GM23338 (cell line): ENCODE results near the gene DPYD. TPM values are rescaled to one million over a fixed set of nuclear protein-coding genes. Genes with fewer than 3 reads are reported as not detected.

Source experiments
- ATAC-seq: fragments of 200-7000 bp; cut with Tn5 transposase; 3 replicates; pipeline ENCODE4 v1.9.1; 2020
- DNase-seq: peaks from one replicate; pipeline ENCODE4 v3.0.0-alpha.2; 2015; ENCODE audit warnings: low spot score
- H2AFZ ChIP-seq: fragments of 200-600 bp; sonication (generic); 2 replicates; pipeline ENCODE4 v1.8.0; 2016; ENCODE audit warnings: antibody characterized with exemption, mild to moderate bottlenecking, moderate library complexity
- H3F3A ChIP-seq: fragments of 200-600 bp; sonication (generic); replicated peaks from 2 replicates; pipeline ENCODE4 v1.8.0; 2017; ENCODE audit warnings: antibody characterized with exemption, mixed run types, low read depth
- H3K27ac ChIP-seq: fragments of 200-600 bp; sonication (generic); 2 replicates; pipeline ENCODE4 v1.6.1; 2016; ENCODE audit warnings: low read depth
- H3K27me3 ChIP-seq: fragments of 200-600 bp; sonication (generic); 2 replicates; pipeline ENCODE4 v1.8.0; 2016; ENCODE audit warnings: mild to moderate bottlenecking, mixed run types, moderate library complexity; ENCODE audit not compliant: insufficient read depth
- H3K36me3 ChIP-seq: fragments of 200-600 bp; sonication (generic); 2 replicates; pipeline ENCODE4 v1.8.0; 2016; ENCODE audit warnings: mild to moderate bottlenecking; ENCODE audit not compliant: insufficient read depth
- H3K4me1 ChIP-seq: fragments of 200-600 bp; sonication (generic); 2 replicates; pipeline ENCODE4 v1.8.0; 2016; ENCODE audit warnings: mild to moderate bottlenecking, moderate library complexity; ENCODE audit not compliant: insufficient read depth
- H3K4me2 ChIP-seq: fragments of 200-600 bp; sonication (generic); 2 replicates; pipeline ENCODE4 v1.7.1; 2017; ENCODE audit warnings: mixed run types
- H3K4me3 ChIP-seq: fragments of 200-600 bp; sonication (generic); 2 replicates; pipeline ENCODE4 v1.6.1; 2016; ENCODE audit warnings: mixed run types
- H3K79me2 ChIP-seq: fragments of 200-600 bp; sonication (generic); replicated peaks from 2 replicates; pipeline ENCODE4 v1.8.0; 2017; ENCODE audit warnings: mild to moderate bottlenecking; ENCODE audit not compliant: insufficient read depth
- H3K9me2 ChIP-seq: fragments of 200-600 bp; sonication (generic); 2 replicates; pipeline ENCODE4 v1.8.0; 2017; ENCODE audit not compliant: insufficient read depth
- H4K20me1 ChIP-seq: fragments of 200-600 bp; sonication (generic); replicated peaks from 2 replicates; pipeline ENCODE4 v1.8.0; 2017; ENCODE audit warnings: mild to moderate bottlenecking; ENCODE audit not compliant: insufficient read depth
- H3K27ac Mint-ChIP-seq: 2 replicates; pipeline ENCODE4 v1.8.0; 2020; ENCODE audit warnings: inconsistent platforms, mild to moderate bottlenecking, moderate library complexity, mixed read lengths
- H3K27me3 Mint-ChIP-seq: 3 replicates; pipeline ENCODE4 v1.8.0; 2022; ENCODE audit warnings: low read depth, mild to moderate bottlenecking, moderate library complexity, mixed read lengths, inconsistent platforms; ENCODE audit not compliant: insufficient read depth, poor library complexity
- H3K36me3 Mint-ChIP-seq: 3 replicates; pipeline ENCODE4 v1.8.0; 2021; ENCODE audit warnings: low read depth, mild to moderate bottlenecking, inconsistent platforms, moderate library complexity, mixed read lengths
- H3K4me1 Mint-ChIP-seq: 3 replicates; pipeline ENCODE4 v1.8.0; 2020; ENCODE audit warnings: mild to moderate bottlenecking, inconsistent platforms, mixed read lengths
- H3K4me3 Mint-ChIP-seq: 3 replicates; pipeline ENCODE4 v1.8.0; 2021; ENCODE audit warnings: moderate library complexity, mild to moderate bottlenecking, inconsistent platforms, mixed read lengths
- H3K9me3 Mint-ChIP-seq: 3 replicates; pipeline ENCODE4 v1.8.0; 2020; ENCODE audit warnings: moderate library complexity, mild to moderate bottlenecking, inconsistent platforms, mixed read lengths
- CREB1 ChIP-seq: fragments of 250-450 bp; sonication (Bioruptor Pico); IDR thresholded peaks from 2 replicates; pipeline ENCODE4 v1.5.0; 2020; ENCODE audit warnings: low read depth, mild to moderate bottlenecking, moderate library complexity
- EZH2 ChIP-seq: fragments of 200-600 bp; sonication (generic); IDR thresholded peaks from one replicate; pipeline ENCODE4 v1.8.0; 2017; ENCODE audit warnings: antibody characterized with exemption, mild to moderate bottlenecking, low read depth; ENCODE audit not compliant: unreplicated experiment
- EZH2phosphoT487 ChIP-seq: fragments of 200-600 bp; sonication (generic); IDR thresholded peaks from one replicate; pipeline ENCODE4 v1.8.1; 2018; ENCODE audit warnings: antibody characterized with exemption; ENCODE audit not compliant: unreplicated experiment
- JUNB ChIP-seq: IDR thresholded peaks from one replicate; pipeline ENCODE4 v1.6.1; 2016; ENCODE audit warnings: antibody characterized with exemption; ENCODE audit not compliant: unreplicated experiment
- NANOG ChIP-seq: IDR thresholded peaks from 2 replicates; pipeline ENCODE4 v1.6.1; 2016; ENCODE audit warnings: antibody characterized with exemption, borderline replicate concordance
- POLR2AphosphoS5 ChIP-seq: IDR thresholded peaks from 2 replicates; pipeline ENCODE4 v1.6.1; 2016; ENCODE audit warnings: antibody characterized with exemption, low read depth
- STAT1 ChIP-seq: IDR thresholded peaks from one replicate; pipeline ENCODE4 v1.6.1; 2016; ENCODE audit warnings: antibody characterized with exemption; ENCODE audit not compliant: unreplicated experiment
- ZNF114 ChIP-seq: fragments of 250-450 bp; sonication (Bioruptor Pico); IDR thresholded peaks from 2 replicates; pipeline ENCODE4 v1.5.0; 2020; ENCODE audit warnings: mild to moderate bottlenecking, moderate library complexity
- polyA plus RNA-seq: library from polyadenylated mRNA; unstranded; fragments of >200 nt; fragmentation: Nextera tagmentation; extraction: Ambion mirVana; gene quantifications from 2 replicates; pipeline ENCODE4 v1.2.1, GENCODE V29; 2016
- total RNA-seq: library from RNA; depleted of rRNA; stranded (reverse); fragments of >200 nt; shearing (Covaris generic); gene quantifications from 2 replicates; pipeline ENCODE4 v1.2.3, GENCODE V29; 2014
- TF ChIP-seq, protein P1 (sequence below): IDR thresholded peaks from 2 replicates; pipeline ENCODE4 v1.6.1; 2016; ENCODE audit warnings: antibody characterized with exemption
- TF ChIP-seq, protein P2 (sequence below), 2 experiments: fragments of 200-600 bp in 1 of 2; sonication (generic) in 1 of 2; conservative IDR thresholded peaks; 2 replicates each; pipeline versions ENCODE4 v1.5.1 to v1.6.1; 2016 to 2017; ENCODE audit warnings: antibody characterized with exemption in 2 of 2, low read depth in 2 of 2, mild to moderate bottlenecking in 2 of 2, moderate library complexity in 1 of 2
- TF ChIP-seq, protein P3 (sequence below): IDR thresholded peaks from one replicate; pipeline ENCODE4 v1.6.1; 2018; ENCODE audit warnings: antibody characterized with exemption; ENCODE audit not compliant: unreplicated experiment

Gene DPYD
- total and polyA plus RNA-seq, 2 experiments from 2014 or later = 0.50 to 1.6 TPM

DNA sequence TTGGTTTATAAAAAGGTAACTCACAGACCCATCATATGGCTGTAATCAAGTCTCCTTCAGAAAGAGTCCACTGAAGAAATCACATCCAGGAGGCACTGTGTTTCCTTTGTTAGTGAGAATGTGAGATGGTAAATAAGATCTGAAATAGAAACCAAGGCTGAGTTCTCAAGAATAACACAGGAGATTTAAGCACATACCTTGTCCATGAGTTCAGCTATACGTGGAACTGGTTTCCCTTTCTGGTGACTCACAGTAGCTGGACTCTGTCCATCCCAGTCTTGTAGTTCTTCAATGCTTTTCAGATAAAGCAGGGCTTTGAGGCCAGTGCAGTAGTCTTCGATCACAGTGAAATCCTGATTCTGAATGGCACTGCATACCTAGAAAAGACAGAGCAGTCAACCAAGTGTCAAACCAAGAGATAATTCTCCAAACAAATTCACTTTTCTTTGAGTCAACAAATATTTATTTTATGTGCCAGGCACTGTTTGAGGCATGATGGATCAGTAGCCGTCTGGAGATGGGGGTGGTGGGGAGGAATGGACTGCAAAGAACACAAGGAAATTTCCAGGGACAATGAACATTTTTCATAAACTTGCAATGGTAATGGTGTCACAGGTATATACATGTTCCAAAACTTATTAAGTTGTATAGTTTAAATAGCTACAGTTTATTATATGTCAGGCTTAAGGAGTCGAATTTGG is 727.8 kb downstream of the DPYD start:
- no peaks in the 10 kb centered on the region for H3K79me2 ChIP-seq
- TF ChIP-seq CREB1 (CRISPR knock-in tag) = no peak
- no peak for TF ChIP-seq STAT1
- no peak for TF ChIP-seq EZH2
- TF ChIP-seq ZNF114 (CRISPR knock-in tag) = no peak
- TF ChIP-seq, protein P1, sequence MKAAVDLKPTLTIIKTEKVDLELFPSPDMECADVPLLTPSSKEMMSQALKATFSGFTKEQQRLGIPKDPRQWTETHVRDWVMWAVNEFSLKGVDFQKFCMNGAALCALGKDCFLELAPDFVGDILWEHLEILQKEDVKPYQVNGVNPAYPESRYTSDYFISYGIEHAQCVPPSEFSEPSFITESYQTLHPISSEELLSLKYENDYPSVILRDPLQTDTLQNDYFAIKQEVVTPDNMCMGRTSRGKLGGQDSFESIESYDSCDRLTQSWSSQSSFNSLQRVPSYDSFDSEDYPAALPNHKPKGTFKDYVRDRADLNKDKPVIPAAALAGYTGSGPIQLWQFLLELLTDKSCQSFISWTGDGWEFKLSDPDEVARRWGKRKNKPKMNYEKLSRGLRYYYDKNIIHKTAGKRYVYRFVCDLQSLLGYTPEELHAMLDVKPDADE = no peak
- TF ChIP-seq, protein P2, sequence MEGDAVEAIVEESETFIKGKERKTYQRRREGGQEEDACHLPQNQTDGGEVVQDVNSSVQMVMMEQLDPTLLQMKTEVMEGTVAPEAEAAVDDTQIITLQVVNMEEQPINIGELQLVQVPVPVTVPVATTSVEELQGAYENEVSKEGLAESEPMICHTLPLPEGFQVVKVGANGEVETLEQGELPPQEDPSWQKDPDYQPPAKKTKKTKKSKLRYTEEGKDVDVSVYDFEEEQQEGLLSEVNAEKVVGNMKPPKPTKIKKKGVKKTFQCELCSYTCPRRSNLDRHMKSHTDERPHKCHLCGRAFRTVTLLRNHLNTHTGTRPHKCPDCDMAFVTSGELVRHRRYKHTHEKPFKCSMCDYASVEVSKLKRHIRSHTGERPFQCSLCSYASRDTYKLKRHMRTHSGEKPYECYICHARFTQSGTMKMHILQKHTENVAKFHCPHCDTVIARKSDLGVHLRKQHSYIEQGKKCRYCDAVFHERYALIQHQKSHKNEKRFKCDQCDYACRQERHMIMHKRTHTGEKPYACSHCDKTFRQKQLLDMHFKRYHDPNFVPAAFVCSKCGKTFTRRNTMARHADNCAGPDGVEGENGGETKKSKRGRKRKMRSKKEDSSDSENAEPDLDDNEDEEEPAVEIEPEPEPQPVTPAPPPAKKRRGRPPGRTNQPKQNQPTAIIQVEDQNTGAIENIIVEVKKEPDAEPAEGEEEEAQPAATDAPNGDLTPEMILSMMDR (conservative IDR thresholded peaks at IDR 0.05; ENCODE audit: low read depth in 2 of 2) = no peak
- no peak for TF ChIP-seq NANOG
- TF ChIP-seq, protein P3, sequence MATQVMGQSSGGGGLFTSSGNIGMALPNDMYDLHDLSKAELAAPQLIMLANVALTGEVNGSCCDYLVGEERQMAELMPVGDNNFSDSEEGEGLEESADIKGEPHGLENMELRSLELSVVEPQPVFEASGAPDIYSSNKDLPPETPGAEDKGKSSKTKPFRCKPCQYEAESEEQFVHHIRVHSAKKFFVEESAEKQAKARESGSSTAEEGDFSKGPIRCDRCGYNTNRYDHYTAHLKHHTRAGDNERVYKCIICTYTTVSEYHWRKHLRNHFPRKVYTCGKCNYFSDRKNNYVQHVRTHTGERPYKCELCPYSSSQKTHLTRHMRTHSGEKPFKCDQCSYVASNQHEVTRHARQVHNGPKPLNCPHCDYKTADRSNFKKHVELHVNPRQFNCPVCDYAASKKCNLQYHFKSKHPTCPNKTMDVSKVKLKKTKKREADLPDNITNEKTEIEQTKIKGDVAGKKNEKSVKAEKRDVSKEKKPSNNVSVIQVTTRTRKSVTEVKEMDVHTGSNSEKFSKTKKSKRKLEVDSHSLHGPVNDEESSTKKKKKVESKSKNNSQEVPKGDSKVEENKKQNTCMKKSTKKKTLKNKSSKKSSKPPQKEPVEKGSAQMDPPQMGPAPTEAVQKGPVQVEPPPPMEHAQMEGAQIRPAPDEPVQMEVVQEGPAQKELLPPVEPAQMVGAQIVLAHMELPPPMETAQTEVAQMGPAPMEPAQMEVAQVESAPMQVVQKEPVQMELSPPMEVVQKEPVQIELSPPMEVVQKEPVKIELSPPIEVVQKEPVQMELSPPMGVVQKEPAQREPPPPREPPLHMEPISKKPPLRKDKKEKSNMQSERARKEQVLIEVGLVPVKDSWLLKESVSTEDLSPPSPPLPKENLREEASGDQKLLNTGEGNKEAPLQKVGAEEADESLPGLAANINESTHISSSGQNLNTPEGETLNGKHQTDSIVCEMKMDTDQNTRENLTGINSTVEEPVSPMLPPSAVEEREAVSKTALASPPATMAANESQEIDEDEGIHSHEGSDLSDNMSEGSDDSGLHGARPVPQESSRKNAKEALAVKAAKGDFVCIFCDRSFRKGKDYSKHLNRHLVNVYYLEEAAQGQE = no peak
- no peak for TF ChIP-seq POLR2AphosphoS5
- no peak for TF ChIP-seq JUNB
- TF ChIP-seq EZH2phosphoT487 = no peak
- DNase-seq (no peak), ATAC-seq (no peak)
- no peaks in the 10 kb centered on the region for H3K4me1 ChIP-seq
- no peak overlapping the region for H2AFZ ChIP-seq
- no peaks in the 10 kb centered on the region for H3K27me3 Mint-ChIP-seq
- 0 out of 2 replicates have a peak, but pooled peaks cover 6% of the 10 kb centered on the region for H3K9me2 ChIP-seq
- no peaks in the 10 kb centered on the region for H3K27me3 ChIP-seq
- no peak overlapping the region for H3K4me3 ChIP-seq
- peaks cover 3% of the 10 kb centered on the region; the same call in 1 of the 3 replicates for H3K4me1 Mint-ChIP-seq
- H4K20me1 ChIP-seq = no peaks in the 10 kb centered on the region
- H3K27ac Mint-ChIP-seq = no peak overlapping the region
- no peaks in the 10 kb centered on the region for H3K36me3 ChIP-seq
- no peaks in the 10 kb centered on the region for H3F3A ChIP-seq
- H3K27ac ChIP-seq = no peak overlapping the region
- no peak overlapping the region for H3K4me3 Mint-ChIP-seq
- no peaks in the 10 kb centered on the region for H3K9me3 Mint-ChIP-seq
- no peaks in the 10 kb centered on the region for H3K36me3 Mint-ChIP-seq
- no peak overlapping the region for H3K4me2 ChIP-seq
